SK-N-SH treated with all-trans-retinoic acid at 6 μM for 48 hours (cell line): ENCODE measurements around the gene UIMC1.
A peak's percentile ranks its signal among the peaks of the same experiment; 100 is the strongest.

Source experiments
- ATAC-seq: fragments of 200-7000 bp; cut with Tn5 transposase; 3 replicates; pipeline ENCODE4 v1.9.1; 2020; ENCODE audit warnings: mild to moderate bottlenecking, moderate library complexity
- BACH2 ChIP-seq: fragments of 250-450 bp; sonication (Bioruptor Pico); IDR thresholded peaks from 2 replicates; pipeline ENCODE4 v1.9.0; 2021; ENCODE audit warnings: mild to moderate bottlenecking, borderline replicate concordance
- CSDC2 ChIP-seq: fragments of 250-450 bp; sonication (Bioruptor Pico); IDR thresholded peaks from 2 replicates; pipeline ENCODE4 v1.5.0; 2020; ENCODE audit warnings: mild to moderate bottlenecking, moderate library complexity
- CSRNP3 ChIP-seq: fragments of 250-450 bp; sonication (Bioruptor Pico); IDR thresholded peaks from 2 replicates; pipeline ENCODE4 v1.5.1; 2021; ENCODE audit warnings: mild to moderate bottlenecking, moderate library complexity
- ESRRG ChIP-seq: fragments of 250-450 bp; sonication (Bioruptor Pico); IDR thresholded peaks from 2 replicates; pipeline ENCODE4 v1.6.1; 2021; ENCODE audit warnings: mild to moderate bottlenecking
- GLIS3 ChIP-seq: fragments of 250-450 bp; sonication (Bioruptor Pico); IDR thresholded peaks from 2 replicates; pipeline ENCODE4 v1.5.0; 2020; ENCODE audit warnings: mild to moderate bottlenecking, moderate library complexity
- ISL1 ChIP-seq: fragments of 250-450 bp; sonication (Bioruptor Pico); IDR thresholded peaks from 2 replicates; pipeline ENCODE4 v2.1.2; 2022; ENCODE audit warnings: mild to moderate bottlenecking, moderate library complexity
- POU6F1 ChIP-seq: fragments of 250-450 bp; sonication (Bioruptor Pico); IDR thresholded peaks from 2 replicates; pipeline ENCODE4 v1.8.0; 2021; ENCODE audit warnings: low read depth, mild to moderate bottlenecking, moderate library complexity, borderline replicate concordance
- PPARA ChIP-seq: fragments of 250-450 bp; sonication (Bioruptor Pico); IDR thresholded peaks from 2 replicates; pipeline ENCODE4 v1.5.0; 2020; ENCODE audit warnings: mild to moderate bottlenecking, borderline replicate concordance
- RARB ChIP-seq: fragments of 250-450 bp; sonication (Bioruptor Pico); IDR thresholded peaks from 2 replicates; pipeline ENCODE4 v1.8.0; 2021; ENCODE audit warnings: mild to moderate bottlenecking, moderate library complexity
- SNAI2 ChIP-seq: fragments of 250-450 bp; sonication (Bioruptor Pico); IDR thresholded peaks from 2 replicates; pipeline ENCODE4 v1.5.0; 2020; ENCODE audit warnings: mild to moderate bottlenecking, moderate library complexity
- TCF4 ChIP-seq: fragments of 250-450 bp; sonication (Bioruptor Pico); IDR thresholded peaks from 2 replicates; pipeline ENCODE4 v1.8.0; 2021; ENCODE audit warnings: mild to moderate bottlenecking, moderate library complexity, borderline replicate concordance
- TSHZ2 ChIP-seq: fragments of 250-450 bp; sonication (Bioruptor Pico); IDR thresholded peaks from 2 replicates; pipeline ENCODE4 v1.5.0; 2020; ENCODE audit warnings: mild to moderate bottlenecking, moderate library complexity
- ZC3H10 ChIP-seq: fragments of 250-450 bp; sonication (Bioruptor Pico); IDR thresholded peaks from 2 replicates; pipeline ENCODE4 v1.5.1; 2021; ENCODE audit warnings: mild to moderate bottlenecking, moderate library complexity
- ZFP3 ChIP-seq: fragments of 250-450 bp; sonication (Bioruptor Pico); IDR thresholded peaks from 2 replicates; pipeline ENCODE4 v1.5.0; 2020; ENCODE audit warnings: mild to moderate bottlenecking, moderate library complexity
- ZFP30 ChIP-seq: fragments of 450-650 bp; formaldehyde crosslinking; IDR thresholded peaks from 2 replicates; pipeline ENCODE4 v1.5.0; 2022; ENCODE audit warnings: mild to moderate bottlenecking, moderate library complexity
- ZNF565 ChIP-seq: fragments of 450-650 bp; formaldehyde crosslinking; conservative IDR thresholded peaks from 2 replicates; pipeline ENCODE4 v1.5.0; 2020; ENCODE audit warnings: low read depth, mild to moderate bottlenecking, moderate library complexity
- ZNF8 ChIP-seq: fragments of 450-650 bp; formaldehyde crosslinking; IDR thresholded peaks from 2 replicates; pipeline ENCODE4 v1.5.0; 2020; ENCODE audit warnings: mild to moderate bottlenecking, moderate library complexity
- TF ChIP-seq, protein P1 (sequence below): fragments of 250-450 bp; sonication (Bioruptor Pico); IDR thresholded peaks from 2 replicates; pipeline ENCODE4 v1.5.1; 2020; ENCODE audit warnings: low read depth, mild to moderate bottlenecking, moderate library complexity
- TF ChIP-seq, protein P2 (sequence below): fragments of 250-450 bp; sonication (Bioruptor Pico); IDR thresholded peaks from 2 replicates; pipeline ENCODE4 v1.8.0; 2020; ENCODE audit warnings: mild to moderate bottlenecking, moderate library complexity, borderline replicate concordance

UIMC1 gene

GRCh38 chr5:176979669-176980068 lies 26.9 kb downstream of the UIMC1 start:
- ATAC-seq, result no peak
- TF ChIP-seq RARB (CRISPR knock-in tag) (no peak), CSDC2 (CRISPR knock-in tag) (no peak), BACH2 (CRISPR knock-in tag) (no peak), ZFP30 (CRISPR knock-in tag) (no peak), TCF4 (CRISPR knock-in tag) (no peak), ISL1 (CRISPR knock-in tag) (no peak), PPARA (CRISPR knock-in tag) (no peak), ZNF565 (no peak), ZNF8 (no peak)
- TF ChIP-seq, protein P1, sequence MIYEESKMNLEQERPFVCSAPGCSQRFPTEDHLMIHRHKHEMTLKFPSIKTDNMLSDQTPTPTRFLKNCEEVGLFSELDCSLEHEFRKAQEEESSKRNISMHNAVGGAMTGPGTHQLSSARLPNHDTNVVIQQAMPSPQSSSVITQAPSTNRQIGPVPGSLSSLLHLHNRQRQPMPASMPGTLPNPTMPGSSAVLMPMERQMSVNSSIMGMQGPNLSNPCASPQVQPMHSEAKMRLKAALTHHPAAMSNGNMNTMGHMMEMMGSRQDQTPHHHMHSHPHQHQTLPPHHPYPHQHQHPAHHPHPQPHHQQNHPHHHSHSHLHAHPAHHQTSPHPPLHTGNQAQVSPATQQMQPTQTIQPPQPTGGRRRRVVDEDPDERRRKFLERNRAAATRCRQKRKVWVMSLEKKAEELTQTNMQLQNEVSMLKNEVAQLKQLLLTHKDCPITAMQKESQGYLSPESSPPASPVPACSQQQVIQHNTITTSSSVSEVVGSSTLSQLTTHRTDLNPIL, result no peak
- TF ChIP-seq, all 23 proteins: peak for 0

DNA sequence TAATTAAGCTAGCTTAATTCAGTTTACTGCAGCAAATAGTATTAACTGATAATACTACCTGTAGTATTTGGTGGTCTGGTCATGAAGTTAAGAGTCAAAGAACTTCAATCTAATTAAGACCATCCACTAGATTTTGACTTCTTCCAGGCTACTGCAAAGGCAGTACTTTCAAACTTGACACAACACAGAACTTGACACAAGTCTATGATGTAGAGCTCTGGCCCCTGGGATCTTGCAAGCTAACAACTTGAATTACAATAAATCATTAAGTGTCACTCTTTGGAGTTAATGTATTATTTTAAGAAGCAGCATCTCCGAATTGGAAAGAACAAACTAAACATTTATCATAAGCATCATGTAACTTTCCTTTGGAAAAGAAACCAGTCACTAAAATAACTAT lies 40.9 kb downstream of the UIMC1 start:
- 0 out of 2 replicates have a peak, but pooled peaks have one; percentile 59 for TF ChIP-seq SNAI2 (CRISPR knock-in tag)
- TF ChIP-seq ZNF565, result no peak
- peak; percentile 77 for TF ChIP-seq ISL1 (CRISPR knock-in tag)
- TF ChIP-seq ESRRG (CRISPR knock-in tag), result 0 out of 2 replicates have a peak, but pooled peaks have one; percentile 58
- no peak for TF ChIP-seq CSRNP3 (CRISPR knock-in tag)
- no peak for TF ChIP-seq PPARA (CRISPR knock-in tag)
- TF ChIP-seq TSHZ2 (CRISPR knock-in tag), result peak; percentile 87
- peak; percentile 59; the same call in 1 of the 2 replicates for TF ChIP-seq TCF4 (CRISPR knock-in tag)
- TF ChIP-seq, all 23 proteins: peak for 5
- no peak for ATAC-seq

GRCh38 chr5:176959051-176959450 lies 47.5 kb downstream of the UIMC1 start:
- peak; percentile 58 for ATAC-seq
- TF ChIP-seq CSRNP3 (CRISPR knock-in tag) (no peak), SNAI2 (CRISPR knock-in tag) (no peak), PPARA (CRISPR knock-in tag) (no peak), ESRRG (CRISPR knock-in tag) (no peak), TSHZ2 (CRISPR knock-in tag) (no peak), GLIS3 (CRISPR knock-in tag) (no peak), BACH2 (CRISPR knock-in tag) (no peak), ZC3H10 (CRISPR knock-in tag) (no peak), ZFP3 (CRISPR knock-in tag) (no peak), RARB (CRISPR knock-in tag) (no peak), POU6F1 (no peak), ISL1 (CRISPR knock-in tag) (no peak)
- TF ChIP-seq, protein P1, result no peak
- TF ChIP-seq, protein P2, sequence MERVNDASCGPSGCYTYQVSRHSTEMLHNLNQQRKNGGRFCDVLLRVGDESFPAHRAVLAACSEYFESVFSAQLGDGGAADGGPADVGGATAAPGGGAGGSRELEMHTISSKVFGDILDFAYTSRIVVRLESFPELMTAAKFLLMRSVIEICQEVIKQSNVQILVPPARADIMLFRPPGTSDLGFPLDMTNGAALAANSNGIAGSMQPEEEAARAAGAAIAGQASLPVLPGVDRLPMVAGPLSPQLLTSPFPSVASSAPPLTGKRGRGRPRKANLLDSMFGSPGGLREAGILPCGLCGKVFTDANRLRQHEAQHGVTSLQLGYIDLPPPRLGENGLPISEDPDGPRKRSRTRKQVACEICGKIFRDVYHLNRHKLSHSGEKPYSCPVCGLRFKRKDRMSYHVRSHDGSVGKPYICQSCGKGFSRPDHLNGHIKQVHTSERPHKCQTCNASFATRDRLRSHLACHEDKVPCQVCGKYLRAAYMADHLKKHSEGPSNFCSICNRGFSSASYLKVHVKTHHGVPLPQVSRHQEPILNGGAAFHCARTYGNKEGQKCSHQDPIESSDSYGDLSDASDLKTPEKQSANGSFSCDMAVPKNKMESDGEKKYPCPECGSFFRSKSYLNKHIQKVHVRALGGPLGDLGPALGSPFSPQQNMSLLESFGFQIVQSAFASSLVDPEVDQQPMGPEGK (CRISPR knock-in tag), result no peak
